Stomach (tissue), 9 donors: ENCODE measurements around the gene MARCHF2. TPM values are rescaled to one million over a fixed set of nuclear protein-coding genes. Genes with fewer than 3 reads are reported as not detected.
A peak's percentile ranks its signal among the peaks of the same experiment; 100 is the strongest.

Experiments
- DNase-seq, 2 donors: peaks; one replicate each; pipeline versions ENCODE4 v3.0.0 to v3.0.0-alpha.2; 2013 to 2019
- H3K27ac ChIP-seq, 5 donors: fragments of 200-600 bp in 4 of 5; sonication (generic) in 4 of 5; one replicate each; pipeline ENCODE4 v1.5.1; 2013 to 2019; ENCODE audit warnings: mild to moderate bottlenecking in 1 of 5, moderate library complexity in 1 of 5
- H3K27me3 ChIP-seq, 3 donors: fragments of 200-600 bp; sonication (generic); one replicate each; pipeline ENCODE4 v1.5.1; 2017 to 2019; ENCODE audit warnings: mixed run types in 1 of 3
- H3K36me3 ChIP-seq, 4 donors: fragments of 200-600 bp; sonication (generic); 1 replicate in 3 of 4; 2 replicates in 1 of 4; pipeline ENCODE4 v1.5.1; 2016 to 2019
- H3K4me1 ChIP-seq, 4 donors: fragments of 200-600 bp; sonication (generic); one replicate each; pipeline ENCODE4 v1.5.1; 2016 to 2019
- H3K4me3 ChIP-seq, 4 donors: fragments of 200-600 bp; sonication (generic) in 3 of 4; one replicate each; pipeline ENCODE4 v1.5.1; 2016 to 2019; ENCODE audit warnings: mild to moderate bottlenecking in 1 of 4
- H3K9me3 ChIP-seq, 4 donors: fragments of 200-600 bp; sonication (generic); one replicate each; pipeline ENCODE4 v1.5.1; 2016 to 2019
- CTCF ChIP-seq, 7 experiments: fragments of 450-650 bp in 4 of 7; fragments of 200-600 bp in 3 of 7; sonication (generic) in 3 of 7; IDR thresholded peaks; one replicate each; pipeline ENCODE4 v1.5.1; 2016 to 2019; ENCODE audit warnings: antibody characterized with exemption in 7 of 7, control low read depth in 2 of 7, mild to moderate bottlenecking in 1 of 7
- EP300 ChIP-seq: sonication (generic); formaldehyde crosslinking; IDR thresholded peaks from one replicate; pipeline ENCODE4 v1.6.1; 2017; ENCODE audit warnings: antibody characterized with exemption
- POLR2A ChIP-seq, 4 donors: fragments of 450-650 bp; IDR thresholded peaks; one replicate each; pipeline ENCODE4 v1.6.1; 2016; ENCODE audit warnings: antibody characterized with exemption in 4 of 4, control low read depth in 2 of 4, mild to moderate bottlenecking in 1 of 4, moderate library complexity in 1 of 4
- POLR2AphosphoS5 ChIP-seq, 3 donors: sonication (generic); formaldehyde crosslinking; IDR thresholded peaks; one replicate each; pipeline ENCODE4 v1.6.1; 2016; ENCODE audit warnings: antibody characterized with exemption in 3 of 3
- WGBS, 5 donors: extraction: QIAGEN DNeasy Blood & Tissue Kit in 3 of 5; methylation state at CpG; one replicate each; pipeline versions ENCODE4 v1.1.5 to v1.1.7; 2013 to 2018; 5-methylcytosine and 5-hydroxymethylcytosine counted together
- intact Hi-C: fragments of 100-400 bp; cut with DNase I; formaldehyde crosslinking; loops from one replicate; pipeline ENCODE4 v1.15.1; 2023; ENCODE audit warnings: low total_unique reads
- polyA plus RNA-seq, 3 donors: library from polyadenylated mRNA; stranded (reverse); fragments of 200-250 nt; gene quantifications; one replicate each; pipeline ENCODE4 v1.2.3, GENCODE V29; 2013
- total RNA-seq, 5 donors: library from RNA; depleted of rRNA; stranded (reverse); fragments of >200 nt; gene quantifications; one replicate each; pipeline versions ENCODE4 v1.1.0 to v1.2.3, GENCODE V29; 2014 to 2016
- donor health status: healthy with polysubstance abuse.
- donor health status: Bipolar disorder and iron deficiency.
- donor health status: healthy.

The MARCHF2 gene
- total and polyA plus RNA-seq, 8 donors, result 23.5 to 98.2 (median 35.8) TPM

GRCh38 chr19:8445488-8446001 is 32.4 kb downstream of the MARCHF2 start:
- peak in 1 of 3 donors; percentile 20 for TF ChIP-seq POLR2AphosphoS5 (IDR thresholded peaks at IDR 0.05)
- no peak for TF ChIP-seq CTCF (IDR thresholded peaks at IDR 0.05)
- Histone ChIP-seq H3K4me1 (peaks cover 46 to 56% (median 50%) of the 10 kb centered on the region in 4 donors), H3K27me3 (no peaks in the 10 kb centered on the region), H3K36me3 (peaks cover 0 to 11% (median 6%) of the 10 kb centered on the region in 4 donors), H3K27ac (peak overlapping the region; percentile 94 to 98 (median 97)), H3K4me3 (peak overlapping the region; percentile 94 to 95 (median 94)), H3K9me3 (no peaks in the 10 kb centered on the region)
- intact Hi-C loops, result no loop called here
- DNase-seq, result peak; percentile 67 to 85
- WGBS, 5 donors, result 0 to 1% (median 1%) methylated on average over 14 to 45 of the region's 45 CpGs

- intact Hi-C loops, result no loop called here
- H3K9me3 ChIP-seq, result no peaks in the 10 kb centered on the region
- H3K27me3 ChIP-seq, result no peaks in the 10 kb centered on the region
- TF ChIP-seq POLR2A (IDR thresholded peaks at IDR 0.05) (no peak), POLR2AphosphoS5 (IDR thresholded peaks at IDR 0.05) (no peak), CTCF (IDR thresholded peaks at IDR 0.05) (no peak), EP300 (no peak)
- H3K4me1 ChIP-seq, result peaks cover 52 to 62% (median 57%) of the 10 kb centered on the region in 4 donors
- 14 to 22% (median 15%) methylated on average over 16 of the region's 16 CpGs for WGBS, 5 donors
- H3K36me3 ChIP-seq, result peaks cover 0 to 11% (median 6%) of the 10 kb centered on the region in 4 donors
- peak overlapping the region; percentile 94 to 95 (median 94) for H3K4me3 ChIP-seq
- H3K27ac ChIP-seq, result peak overlapping the region; percentile 94 to 98 (median 97)
- no peak for DNase-seq
These were observed 33.1 kb downstream of the MARCHF2 start for GRCh38 chr19:8446061-8446709.

GRCh38 chr19:8449830-8450229 is 36.7 kb downstream of the MARCHF2 start:
- Histone ChIP-seq H3K27ac (peak overlapping the region in 3 of 5 donors; percentile 30 to 33 (median 32)), H3K27me3 (no peaks in the 10 kb centered on the region), H3K4me1 (peaks cover 78 to 90% (median 85%) of the 10 kb centered on the region in 4 donors), H3K9me3 (no peaks in the 10 kb centered on the region), H3K4me3 (no peak overlapping the region), H3K36me3 (peaks cover 0 to 30% (median 14%) of the 10 kb centered on the region in 4 donors)
- 50 to 73% (median 59%) methylated on average over 7 to 8 of the region's 8 CpGs for WGBS, 5 donors
- DNase-seq, result peak in 1 of 2 donors; percentile 49
- intact Hi-C loops, result no loop called here
- TF ChIP-seq EP300 (no peak), POLR2AphosphoS5 (IDR thresholded peaks at IDR 0.05) (no peak), CTCF (IDR thresholded peaks at IDR 0.05) (no peak), POLR2A (IDR thresholded peaks at IDR 0.05) (no peak)

GRCh38 chr19:8451377-8451776 is 38.3 kb downstream of the MARCHF2 start:
- H3K9me3 ChIP-seq, result no peaks in the 10 kb centered on the region
- intact Hi-C loops, result no loop called here
- H3K4me3 ChIP-seq, result no peak overlapping the region
- peak overlapping the region in 3 of 5 donors; percentile 5 to 38 (median 33) for H3K27ac ChIP-seq
- H3K36me3 ChIP-seq, result peaks cover 5 to 43% (median 26%) of the 10 kb centered on the region in 4 donors
- 53 to 62% (median 59%) methylated on average over 6 of the region's 6 CpGs for WGBS, 5 donors
- DNase-seq, result no peak
- H3K27me3 ChIP-seq, result no peaks in the 10 kb centered on the region
- TF ChIP-seq POLR2A (IDR thresholded peaks at IDR 0.05), result no peak
- no peak for TF ChIP-seq POLR2AphosphoS5 (IDR thresholded peaks at IDR 0.05)
- TF ChIP-seq EP300, result no peak
- TF ChIP-seq CTCF (IDR thresholded peaks at IDR 0.05), result no peak
- H3K4me1 ChIP-seq, result peaks cover 75 to 93% (median 85%) of the 10 kb centered on the region in 4 donors
